Epithelial cell of esophagus (primary cell): ENCODE measurements around the gene ASB4.
"Not testable (repeated sequence)": the region's sequence is repeated elsewhere in the genome, so short reads cannot be mapped to it uniquely, and the experiment has no call there.

Source experiments
- DNase-seq: peaks from one replicate; pipeline ENCODE4 v3.0.0; 2010; ENCODE audit warnings: low read depth
- H3K4me3 ChIP-seq: 2 replicates; pipeline ENCODE4 v1.5.1; 2011; ENCODE audit warnings: mild to moderate bottlenecking, low read length, control low read depth
- TF ChIP-seq, protein P1 (sequence below): IDR thresholded peaks from 2 replicates; pipeline ENCODE4 v1.5.1; 2011; ENCODE audit warnings: low read depth, mild to moderate bottlenecking, low read length, control low read depth, inconsistent platforms; ENCODE audit not compliant: insufficient read depth; ENCODE audit errors: missing control alignments

ASB4 gene

DNA sequence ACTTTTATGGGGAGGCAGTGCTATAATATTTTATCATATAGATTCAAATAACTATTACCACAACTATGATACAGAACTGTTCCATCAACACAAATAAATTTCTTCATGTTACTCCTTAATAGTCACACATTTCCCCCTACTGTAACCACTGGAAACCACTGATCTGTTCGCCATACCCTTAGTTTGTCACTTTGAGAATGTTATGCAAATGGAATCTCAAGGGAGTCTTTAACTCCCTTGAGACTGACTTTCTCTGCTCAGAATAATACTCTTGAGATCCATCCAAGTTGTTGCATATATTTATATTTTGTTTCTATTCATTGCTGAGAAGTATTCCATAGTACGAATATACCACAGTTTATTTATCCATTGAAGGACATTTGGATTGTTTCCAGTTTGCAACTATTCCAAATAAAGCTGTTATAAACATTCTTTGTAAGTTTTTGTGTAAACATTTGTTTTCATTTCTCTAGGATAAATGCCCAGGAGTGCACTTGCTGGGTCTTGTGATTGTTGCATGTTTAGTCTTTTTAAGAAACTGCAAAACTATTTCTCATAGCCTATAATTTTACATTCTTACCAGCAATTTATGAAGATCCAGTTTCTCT, 31.2 kb upstream of the ASB4 start:
- no peak overlapping the region for H3K4me3 ChIP-seq
- TF ChIP-seq, protein P1, sequence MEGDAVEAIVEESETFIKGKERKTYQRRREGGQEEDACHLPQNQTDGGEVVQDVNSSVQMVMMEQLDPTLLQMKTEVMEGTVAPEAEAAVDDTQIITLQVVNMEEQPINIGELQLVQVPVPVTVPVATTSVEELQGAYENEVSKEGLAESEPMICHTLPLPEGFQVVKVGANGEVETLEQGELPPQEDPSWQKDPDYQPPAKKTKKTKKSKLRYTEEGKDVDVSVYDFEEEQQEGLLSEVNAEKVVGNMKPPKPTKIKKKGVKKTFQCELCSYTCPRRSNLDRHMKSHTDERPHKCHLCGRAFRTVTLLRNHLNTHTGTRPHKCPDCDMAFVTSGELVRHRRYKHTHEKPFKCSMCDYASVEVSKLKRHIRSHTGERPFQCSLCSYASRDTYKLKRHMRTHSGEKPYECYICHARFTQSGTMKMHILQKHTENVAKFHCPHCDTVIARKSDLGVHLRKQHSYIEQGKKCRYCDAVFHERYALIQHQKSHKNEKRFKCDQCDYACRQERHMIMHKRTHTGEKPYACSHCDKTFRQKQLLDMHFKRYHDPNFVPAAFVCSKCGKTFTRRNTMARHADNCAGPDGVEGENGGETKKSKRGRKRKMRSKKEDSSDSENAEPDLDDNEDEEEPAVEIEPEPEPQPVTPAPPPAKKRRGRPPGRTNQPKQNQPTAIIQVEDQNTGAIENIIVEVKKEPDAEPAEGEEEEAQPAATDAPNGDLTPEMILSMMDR, result no peak
- no peak for DNase-seq

DNA sequence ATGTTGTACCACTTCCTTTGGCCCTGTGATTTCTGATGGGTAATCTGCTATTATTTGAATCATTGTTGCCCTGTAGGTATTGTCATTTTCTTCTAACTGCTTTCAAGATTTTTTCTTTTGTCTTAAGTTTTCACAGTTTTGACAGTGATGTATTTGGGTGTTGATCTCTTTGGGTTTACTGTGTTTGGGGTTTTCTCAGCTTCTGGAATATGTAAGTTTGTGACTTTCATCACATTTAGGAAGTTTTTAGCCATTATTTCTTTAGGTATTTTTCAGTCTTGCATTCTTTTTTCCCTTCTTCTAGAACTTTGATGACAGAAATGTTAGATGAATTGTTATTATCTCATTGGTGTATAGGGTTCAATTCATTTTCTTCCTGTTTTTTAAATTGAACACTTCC, 27.8 kb upstream of the ASB4 start:
- DNase-seq, result no peak
- no peak overlapping the region for H3K4me3 ChIP-seq
- TF ChIP-seq, protein P1, result no peak

DNA sequence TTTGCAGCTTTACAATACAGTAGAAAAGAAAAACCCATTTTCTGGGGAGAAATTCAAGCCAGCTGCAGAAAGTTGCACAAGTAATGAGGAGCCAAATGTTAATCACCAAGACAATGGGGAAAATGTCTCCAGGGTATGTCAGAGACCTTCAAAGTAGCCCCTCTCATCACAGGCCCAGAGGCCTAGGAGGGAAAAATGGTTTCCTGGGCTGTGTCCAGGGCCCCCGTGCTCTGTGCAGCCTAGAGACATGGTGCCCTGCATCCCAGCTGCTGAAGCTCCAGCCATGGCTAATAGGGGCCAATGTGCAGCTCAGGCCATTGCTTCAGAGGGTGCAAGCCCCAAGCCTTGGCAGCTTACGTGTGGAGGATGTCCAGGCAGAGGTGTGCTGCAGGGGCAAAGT, 25.1 kb upstream of the ASB4 start:
- H3K4me3 ChIP-seq, DNase-seq: not testable (repeated sequence)

DNA sequence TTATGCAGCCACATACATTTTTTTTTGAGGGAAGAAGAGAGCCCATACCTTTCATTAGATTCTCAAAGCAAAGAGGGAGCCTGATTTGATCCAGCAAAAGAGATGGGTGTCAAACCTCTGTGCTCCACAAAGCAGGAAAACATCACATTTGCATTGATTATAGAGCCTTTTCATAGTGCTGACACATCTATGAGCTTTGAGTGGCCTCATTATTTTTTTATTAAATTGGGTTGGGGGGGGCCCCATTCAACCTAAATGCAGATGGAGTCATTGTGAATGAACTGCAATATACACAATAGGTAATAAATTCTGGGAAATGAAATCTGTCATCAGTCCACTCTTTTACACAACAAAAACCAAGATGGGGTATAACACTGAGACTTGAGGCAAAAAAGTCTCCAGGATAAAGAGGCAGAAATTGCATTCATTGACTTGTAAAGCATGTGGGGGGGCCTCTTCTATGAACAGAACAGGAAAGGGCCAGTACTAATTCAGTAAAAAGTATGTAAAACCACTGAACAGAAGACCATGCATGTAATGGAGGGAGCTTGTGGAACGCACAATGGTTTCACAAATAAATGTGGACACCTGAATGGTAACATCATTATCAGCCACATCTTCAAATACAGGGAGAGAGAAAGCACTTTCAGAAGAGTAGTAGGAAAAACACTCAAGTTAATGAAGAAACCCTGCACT, 17.7 kb upstream of the ASB4 start:
- H3K4me3 ChIP-seq, result no peak overlapping the region
- DNase-seq, result no peak
- TF ChIP-seq, protein P1, result no peak

DNA sequence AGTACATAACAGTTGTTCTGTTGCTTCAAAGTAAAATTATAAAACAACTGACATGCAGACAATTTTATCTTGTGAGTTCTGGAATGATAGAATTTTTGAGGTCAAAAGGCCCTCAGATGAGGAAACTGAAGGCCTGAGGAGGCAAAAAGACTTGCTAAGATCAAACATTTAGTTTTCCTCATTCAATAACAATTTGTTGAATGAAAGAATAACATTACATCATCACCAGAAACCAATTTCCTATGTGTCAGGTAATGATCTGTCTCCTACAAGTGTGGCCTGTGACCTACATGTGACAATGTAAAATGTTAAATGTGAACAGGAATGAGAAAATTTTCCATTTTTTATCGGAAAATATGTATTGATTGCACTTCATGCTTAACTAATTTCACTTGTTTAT, 16.6 kb upstream of the ASB4 start:
- TF ChIP-seq, protein P1, result no peak
- peak; percentile 21 for DNase-seq

DNA sequence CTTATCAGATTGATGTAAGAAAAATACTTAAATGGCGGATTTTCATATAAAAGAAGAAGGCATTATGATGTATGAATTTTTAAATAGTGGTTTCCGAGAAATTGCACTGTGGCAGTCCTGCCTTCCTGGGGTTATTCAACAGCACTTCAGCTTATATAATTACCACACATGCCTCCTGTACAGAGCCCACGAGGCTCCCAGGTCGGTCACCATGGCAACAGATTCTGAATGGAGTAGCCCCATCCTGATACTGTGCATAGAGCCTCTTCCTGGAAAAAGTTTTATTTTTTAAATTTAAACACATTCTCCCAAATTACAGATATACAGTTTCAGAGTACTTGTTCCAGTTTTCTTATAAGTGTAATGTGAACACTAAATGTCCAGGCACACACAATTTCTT, 15.9 kb upstream of the ASB4 start:
- DNase-seq, result no peak
- H3K4me3 ChIP-seq, result no peak overlapping the region
- TF ChIP-seq, protein P1, result no peak

More for the DNA sequence above, 16.6 kb upstream of the ASB4 start:
- no peak overlapping the region for H3K4me3 ChIP-seq

DNA sequence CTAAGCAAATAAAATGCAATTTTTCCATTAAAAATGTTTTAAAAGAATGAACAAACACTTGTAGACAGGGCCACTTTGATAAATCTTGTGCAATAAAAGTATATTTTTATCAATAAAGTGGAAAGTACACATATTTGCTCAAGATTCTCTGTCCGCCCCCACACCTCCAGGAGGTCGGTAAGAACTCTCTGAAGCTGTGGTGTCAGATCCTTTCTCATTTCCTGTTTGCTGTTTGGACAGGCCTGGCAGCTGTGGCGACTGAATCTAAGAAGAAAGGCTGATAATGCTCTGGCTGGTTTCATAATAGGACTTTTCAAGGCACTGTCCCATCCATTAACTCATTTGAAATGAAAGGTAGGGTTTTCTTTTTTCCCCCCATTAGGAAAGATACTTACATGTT, 15.3 kb upstream of the ASB4 start:
- peak; percentile 72 for DNase-seq
- TF ChIP-seq, protein P1, result no peak
- H3K4me3 ChIP-seq, result no peak overlapping the region
